GM21367 (cell line): ENCODE measurements around the gene ZBED1.
"Not testable (repeated sequence)": the region's sequence is repeated elsewhere in the genome, so short reads cannot be mapped to it uniquely, and the experiment has no call there.

ENCODE experiments used
- ATAC-seq: cut with Tn5 transposase; IDR thresholded peaks from one replicate; pipeline ENCODE4 v1.9.1; 2021; ENCODE audit not compliant: unreplicated experiment

Gene ZBED1

DNA sequence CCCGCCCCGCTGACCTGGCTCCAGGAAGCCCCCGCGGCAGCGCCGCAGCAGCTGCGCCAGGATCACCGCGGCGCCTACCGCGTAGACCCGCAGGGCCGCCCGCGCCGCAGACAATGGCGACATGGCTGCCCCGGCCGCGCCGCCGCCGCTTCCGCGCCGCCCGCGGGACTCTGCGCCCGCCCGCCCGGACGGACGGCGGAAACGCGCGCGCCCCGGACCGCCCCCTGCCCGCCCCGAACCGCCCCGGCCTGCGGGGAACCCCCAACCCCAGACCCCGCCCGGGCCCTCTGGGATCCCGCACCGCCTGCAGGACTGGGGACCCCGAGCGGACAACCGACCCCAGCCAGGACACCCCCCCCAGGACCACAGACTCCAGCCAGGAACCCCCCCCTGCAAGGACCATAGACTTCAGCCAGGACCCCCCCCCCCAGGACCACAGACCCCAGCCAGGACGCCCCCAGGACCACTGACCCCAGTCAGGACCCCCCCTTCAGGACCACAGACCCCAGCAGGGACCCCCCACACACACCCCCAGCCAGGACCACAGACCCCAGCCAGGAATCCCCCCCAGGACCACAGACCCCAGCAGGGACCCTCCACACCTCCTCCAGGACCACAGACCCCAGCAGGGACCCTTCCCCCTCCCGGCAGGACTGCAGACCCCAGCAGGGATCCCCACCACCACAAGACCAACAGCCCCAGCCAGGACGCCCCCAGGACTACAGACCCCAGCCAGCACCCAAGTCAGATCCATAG lies at the start of gene ZBED1, which contains the start of gene DHRSX:
TSS of gene ZBED1 (minus strand) at position 174 of the 756 bp plus-strand sequence. CDS start 10,257 bp downstream, outside the sequence.
TSS of gene DHRSX (minus strand) at position 174 of the 756 bp plus-strand sequence. CDS start at position 123, 51 bp downstream.
- ATAC-seq: peak; percentile 35

DNA sequence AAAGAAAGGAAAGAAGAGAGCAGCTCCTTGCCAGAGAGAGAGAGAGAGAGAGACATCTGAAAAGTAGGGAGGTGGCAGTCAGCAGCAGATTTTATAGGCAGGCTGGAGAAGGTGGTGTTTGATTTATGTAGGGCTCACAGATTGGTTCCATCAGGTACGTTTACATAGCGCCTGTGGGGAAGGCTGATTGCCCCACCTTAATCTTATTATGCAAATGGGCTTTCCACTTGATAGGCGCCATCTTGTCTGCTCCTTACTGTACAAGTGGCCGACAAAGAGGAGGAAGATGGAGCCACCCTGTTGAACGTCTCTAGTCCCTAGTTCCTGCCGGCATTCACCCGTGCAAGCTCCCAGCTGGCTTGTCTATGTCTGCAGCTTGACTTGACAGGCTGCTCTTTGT lies 49.1 kb upstream of the ZBED1 start:
- no peak for ATAC-seq

DNA sequence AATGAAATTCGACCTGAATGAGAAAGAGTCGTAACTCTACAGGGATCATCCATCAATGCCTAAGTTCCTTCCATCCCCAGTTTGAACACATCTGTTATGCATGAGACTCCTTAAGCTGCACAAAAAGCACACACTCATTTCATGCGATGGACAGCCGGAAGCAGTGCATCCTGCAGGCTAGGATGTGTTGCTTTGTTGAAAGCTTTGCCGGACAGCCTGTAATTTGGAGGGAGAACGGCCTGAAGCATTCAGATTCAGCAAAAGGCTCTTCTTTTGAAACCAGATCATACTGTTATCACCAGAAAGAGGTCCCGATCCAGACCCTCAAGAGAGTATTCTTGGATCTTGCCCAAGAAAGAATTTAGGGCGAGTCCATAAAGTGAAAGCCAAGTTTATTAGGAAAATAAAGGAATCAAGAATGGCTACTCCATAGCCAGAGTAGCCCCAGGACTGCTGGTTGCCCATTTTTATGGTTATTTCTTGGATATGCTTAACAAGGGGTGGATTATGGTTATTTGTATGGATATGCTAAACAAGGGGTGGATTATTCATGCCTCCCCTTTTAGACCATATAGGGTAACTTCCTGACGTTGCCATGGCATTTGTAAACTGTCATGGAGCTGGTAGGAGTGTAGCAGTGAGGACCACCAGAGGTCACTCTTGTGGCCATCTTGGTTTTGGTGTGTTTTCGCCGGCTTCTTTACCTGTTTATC lies 48.1 kb upstream of the ZBED1 start:
- ATAC-seq: no peak

DNA sequence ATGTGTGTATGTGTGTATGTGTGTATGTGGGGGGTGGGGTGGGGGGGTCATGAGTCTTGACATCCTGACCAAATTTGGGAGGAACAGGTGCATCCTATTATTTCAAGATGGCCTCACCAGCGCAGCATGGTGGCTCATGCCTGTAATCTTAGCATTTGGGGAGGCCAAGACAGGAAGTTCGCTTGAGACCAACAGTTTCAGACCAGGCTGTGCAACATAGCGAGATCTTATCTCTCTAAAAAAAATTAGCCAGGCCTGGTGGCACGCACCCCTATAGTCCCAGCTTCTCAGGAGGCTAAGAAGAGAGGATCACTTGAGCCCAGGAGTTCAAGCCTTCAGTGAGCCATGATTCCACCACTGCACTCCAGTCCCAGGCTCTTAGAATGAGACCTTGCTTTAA lies 47.0 kb upstream of the ZBED1 start:
- no peak for ATAC-seq

DNA sequence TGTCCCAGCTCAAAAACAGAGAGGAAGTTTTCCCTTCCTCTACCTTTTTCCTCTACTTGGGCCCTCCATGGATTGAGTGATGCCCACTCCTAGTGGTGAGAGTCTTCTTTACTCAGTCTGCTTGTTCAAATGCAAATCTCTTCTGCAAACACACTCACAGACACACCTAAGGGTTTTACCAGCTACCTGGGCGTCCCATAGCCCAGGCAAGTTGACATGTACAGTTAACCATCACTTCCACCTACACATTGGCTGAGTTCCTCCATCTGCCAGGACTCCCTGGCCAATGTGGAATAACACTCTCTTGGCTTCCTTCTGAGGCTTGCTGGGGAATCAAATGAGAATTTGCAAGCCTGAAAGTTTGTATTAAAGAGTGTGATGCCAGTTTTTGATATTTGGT lies 45.7 kb upstream of the ZBED1 start:
- no peak for ATAC-seq

DNA sequence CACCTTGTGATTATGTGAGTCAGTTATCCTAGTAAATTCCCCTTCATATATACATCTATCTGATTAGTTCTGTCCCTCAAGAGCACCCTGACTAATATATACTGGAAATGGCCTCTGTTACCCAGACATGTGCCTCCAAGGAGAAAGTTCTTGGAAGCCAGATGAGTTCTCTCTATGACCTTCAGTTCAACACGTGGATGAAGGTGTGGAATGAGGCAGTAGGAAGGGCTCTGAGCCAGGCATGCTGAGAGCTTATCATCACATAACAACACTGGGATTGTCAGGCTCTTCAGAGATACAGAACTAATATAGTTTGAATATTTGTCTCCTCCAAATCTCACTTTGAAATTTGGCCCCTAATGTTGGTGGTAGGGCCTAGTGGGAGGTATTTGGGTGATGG lies 44.4 kb upstream of the ZBED1 start:
- no peak for ATAC-seq

DNA sequence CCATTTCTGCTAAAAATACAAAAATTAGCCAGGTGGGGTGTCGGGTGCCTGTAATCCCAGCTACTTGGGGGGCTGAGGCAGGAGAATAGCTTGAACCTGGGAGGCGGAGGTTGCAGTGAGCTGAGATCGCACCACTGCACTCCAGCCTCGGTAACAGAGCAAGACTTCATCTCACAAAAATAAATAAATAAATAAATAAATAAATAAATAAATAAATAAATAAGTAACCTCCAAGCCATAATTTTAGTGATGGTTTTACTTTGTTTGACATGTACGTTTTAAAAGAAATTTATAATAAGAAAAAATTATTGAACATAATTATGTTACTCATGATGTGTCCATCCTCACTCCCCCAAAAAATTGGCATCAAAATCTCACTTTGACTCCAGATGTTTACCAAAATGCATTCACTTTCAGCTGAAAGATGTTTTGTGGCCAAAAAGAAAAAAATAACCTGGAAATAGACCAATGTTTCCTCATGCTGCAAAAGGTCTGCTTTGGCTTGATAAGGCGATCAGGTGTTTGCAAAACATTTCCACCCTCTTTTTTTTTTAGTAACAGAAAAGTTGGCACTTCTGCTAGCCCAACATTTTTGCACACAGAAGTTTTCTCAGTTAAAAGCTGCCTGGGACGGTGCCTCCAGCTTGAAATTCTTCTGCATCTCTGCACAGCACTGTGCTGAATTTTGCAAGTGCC lies 42.2 kb upstream of the ZBED1 start:
- no peak for ATAC-seq

DNA sequence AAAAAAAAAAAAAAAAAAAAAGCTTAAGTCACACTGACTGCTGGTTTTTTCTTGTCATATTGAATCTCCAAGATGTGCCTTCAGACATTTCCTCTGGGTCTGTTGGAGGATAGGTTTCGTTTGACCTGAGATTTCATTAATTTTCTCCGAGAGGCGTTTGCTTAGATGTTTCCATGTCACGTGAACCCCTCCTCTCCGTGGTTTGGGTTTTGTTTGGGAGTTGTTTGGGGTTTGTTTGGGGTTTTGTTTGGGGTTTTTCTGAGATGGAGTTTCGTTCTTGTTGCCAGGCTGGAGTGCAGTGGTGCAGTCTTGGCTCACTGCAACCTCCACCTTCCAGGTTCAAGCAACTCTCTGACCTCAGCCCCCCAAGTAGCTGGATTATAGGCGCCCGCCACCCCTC lies 40.8 kb upstream of the ZBED1 start:
- ATAC-seq: no peak

DNA sequence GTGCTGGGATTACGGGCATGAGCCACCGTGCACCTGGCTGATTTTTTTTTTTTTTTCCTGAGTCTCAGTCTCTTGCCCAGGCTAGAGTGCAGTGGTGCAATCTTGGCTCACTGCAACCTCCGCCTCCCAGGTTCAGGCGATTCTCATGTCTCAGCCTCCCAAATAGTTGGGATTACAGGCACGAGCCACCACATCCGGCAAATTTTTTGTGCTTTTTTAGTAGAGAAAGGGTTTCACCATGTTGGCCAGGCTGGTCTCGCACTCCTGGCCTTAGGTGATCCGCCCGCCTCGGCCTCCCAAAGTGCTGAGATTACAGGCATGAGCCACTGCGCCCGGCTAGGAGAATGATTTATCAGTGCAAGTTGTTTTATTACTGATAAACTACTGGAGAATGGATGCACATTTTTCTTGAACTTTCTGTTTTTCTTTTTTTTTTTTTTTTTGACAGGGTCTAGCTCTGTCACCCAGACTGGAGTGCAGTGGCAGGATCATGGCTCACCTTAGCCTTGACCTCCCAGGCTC lies 39.7 kb upstream of the ZBED1 start:
- no peak for ATAC-seq

DNA sequence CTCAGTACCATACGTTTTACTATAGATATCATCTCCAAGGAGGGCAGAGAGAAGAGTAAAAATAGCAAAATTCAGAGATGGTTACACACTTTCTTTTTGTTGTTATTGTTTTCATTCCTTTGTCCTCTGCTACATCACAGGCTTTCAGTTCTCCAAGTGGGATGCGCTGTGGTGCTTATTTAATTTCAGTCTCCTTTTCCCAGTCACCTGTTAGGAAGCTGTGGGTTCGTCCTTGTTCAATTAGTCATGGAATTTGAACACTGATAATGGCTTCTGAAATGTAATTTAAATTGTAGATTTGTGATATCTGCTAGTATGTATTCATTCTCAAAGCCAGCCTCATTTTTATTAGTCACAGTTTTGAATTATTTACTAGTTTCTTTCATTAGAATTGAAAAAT lies 38.8 kb upstream of the ZBED1 start:
- ATAC-seq: no peak

DNA sequence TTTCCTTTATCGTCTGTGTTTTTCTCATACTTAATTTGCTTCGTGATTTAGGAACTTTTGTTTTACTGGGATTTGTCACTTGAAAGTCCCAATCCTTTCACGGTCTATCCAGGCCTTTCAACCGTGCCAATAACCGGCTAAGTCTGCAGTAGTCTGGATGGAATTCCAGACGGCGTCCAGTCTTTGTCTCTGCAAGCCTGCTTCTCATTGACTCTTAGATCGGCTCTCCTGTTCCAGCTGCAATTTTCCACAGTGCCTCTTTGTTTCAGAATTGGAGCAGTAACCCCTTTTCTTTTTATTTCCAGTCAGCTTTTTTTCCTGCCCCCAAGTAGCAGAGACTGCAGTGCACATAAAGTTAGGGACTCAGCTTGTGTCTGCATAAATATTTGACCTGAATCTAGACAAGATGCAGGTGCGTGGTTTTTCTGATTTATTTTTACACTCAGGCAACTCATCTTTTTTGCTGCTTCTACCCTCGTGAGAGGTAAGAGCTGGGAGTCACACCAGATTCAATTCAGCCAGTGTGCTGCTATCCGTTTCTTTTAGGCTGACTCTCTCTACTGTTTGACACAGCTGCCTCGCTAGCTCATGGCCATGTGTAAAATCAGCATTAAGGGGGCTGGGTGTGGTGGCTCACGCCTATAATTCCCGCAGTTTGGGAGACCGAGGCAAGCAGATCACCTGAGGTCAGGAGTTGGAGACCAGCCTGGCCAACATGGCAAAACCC lies 37.4 kb upstream of the ZBED1 start:
- no peak for ATAC-seq

DNA sequence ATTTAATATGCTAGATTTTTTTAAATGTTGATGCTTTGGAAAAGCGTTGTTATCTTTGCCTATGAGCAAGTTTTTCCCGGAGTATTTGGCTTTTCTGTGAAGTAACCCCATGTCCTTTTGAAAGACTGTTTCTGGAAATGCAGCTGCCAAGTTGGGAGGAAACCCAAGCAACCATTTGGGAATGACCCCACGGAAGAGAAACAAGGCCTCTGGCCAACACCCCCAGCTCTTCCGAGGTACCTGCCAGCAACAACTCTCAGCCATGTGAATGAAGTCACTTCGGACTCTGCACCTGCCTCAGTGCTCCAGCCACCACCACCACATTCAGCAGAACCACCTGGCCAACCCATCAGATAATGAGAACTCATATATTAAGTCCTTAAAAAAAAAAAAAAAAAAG lies 36.2 kb upstream of the ZBED1 start:
- no peak for ATAC-seq

DNA sequence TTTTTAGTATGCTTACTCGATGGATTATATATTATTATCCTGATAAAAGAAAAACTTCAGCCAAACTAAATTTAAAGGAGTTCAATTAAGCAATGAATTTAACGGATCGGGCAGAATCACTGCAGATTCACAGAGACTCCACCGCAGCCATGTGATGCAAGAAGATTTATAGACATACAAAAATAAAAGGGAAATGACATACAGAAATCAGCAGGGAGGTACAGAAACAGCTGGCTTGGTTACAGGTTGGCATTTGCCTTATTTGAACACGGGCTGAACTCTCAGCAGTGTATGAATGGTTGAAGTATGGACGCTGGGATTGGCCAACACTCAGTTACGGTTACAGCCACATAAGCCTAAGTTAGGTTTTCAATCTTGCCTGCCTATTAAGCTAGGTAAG lies 35.4 kb upstream of the ZBED1 start:
- no peak for ATAC-seq

DNA sequence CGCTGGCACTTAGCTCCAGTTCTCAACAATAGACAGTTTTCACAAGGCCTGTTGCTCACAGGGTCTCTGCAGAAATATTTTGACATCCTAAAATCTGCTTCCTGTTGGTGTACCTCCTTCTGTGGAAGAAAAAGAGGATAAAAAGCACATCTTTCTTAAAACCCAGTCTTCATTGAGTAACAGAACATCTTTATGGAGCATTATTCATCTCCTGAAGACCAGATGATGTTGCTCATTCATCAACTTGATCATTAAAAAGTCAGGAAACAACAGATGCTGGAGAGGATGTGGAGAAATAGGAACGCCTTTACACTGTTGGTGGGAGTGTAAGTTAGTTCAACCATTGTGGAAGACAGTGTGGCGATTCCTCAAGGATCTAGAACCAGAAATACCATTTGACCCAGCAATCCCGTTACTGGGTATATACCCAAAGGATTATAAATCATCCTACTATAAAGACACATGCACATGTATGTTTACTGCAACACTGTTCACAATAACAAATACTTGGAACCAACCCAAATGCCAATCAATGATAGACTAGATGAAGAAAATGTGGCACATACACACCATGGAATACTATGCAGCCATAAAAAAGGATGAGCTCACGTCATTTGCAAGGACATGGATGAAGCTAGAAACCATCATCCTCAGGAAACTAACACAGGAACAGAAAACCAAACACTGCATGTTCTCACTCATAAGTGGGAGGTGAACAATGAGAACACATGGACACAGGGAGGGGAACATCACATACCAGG lies 33.7 kb upstream of the ZBED1 start:
- not testable (repeated sequence) for ATAC-seq

DNA sequence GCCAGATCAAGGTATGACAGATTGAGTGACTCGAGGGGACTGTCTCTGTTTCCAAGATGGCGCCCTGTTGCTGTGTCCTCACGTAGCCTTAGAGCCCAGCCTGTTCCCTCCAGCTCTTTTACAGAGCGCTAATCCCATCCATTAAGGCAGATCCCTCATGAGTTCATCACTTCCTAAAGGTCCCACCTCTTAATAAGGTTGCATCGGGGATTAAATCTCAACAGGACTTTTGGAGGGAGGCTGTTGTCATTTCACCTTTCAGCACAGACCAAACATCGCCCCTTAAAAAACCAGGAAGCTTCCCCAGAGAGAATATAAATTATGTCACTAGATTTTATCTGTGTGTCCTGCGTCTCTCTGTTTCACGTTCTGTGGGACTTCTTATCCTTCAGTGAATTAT lies 32.6 kb upstream of the ZBED1 start:
- ATAC-seq: no peak

DNA sequence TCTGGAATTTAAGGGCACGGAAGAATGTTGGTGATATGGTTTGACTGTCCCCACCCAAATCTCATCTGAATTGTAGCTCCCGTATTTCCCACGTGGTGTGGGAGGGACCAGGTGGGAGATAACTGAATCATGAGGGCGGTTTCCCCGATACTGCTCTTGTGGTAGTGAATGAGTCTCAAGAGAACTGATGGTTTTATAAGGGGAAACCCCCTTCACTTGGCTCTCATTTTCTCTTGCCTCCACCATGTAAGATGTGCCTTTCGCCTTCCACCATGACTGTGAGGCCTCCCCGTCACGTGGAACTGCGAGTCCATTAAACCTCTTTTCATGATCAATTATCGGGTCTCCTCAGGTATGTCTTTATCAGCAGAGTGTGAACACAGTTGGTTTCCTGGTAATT lies 25.6 kb upstream of the ZBED1 start:
- ATAC-seq: no peak

DNA sequence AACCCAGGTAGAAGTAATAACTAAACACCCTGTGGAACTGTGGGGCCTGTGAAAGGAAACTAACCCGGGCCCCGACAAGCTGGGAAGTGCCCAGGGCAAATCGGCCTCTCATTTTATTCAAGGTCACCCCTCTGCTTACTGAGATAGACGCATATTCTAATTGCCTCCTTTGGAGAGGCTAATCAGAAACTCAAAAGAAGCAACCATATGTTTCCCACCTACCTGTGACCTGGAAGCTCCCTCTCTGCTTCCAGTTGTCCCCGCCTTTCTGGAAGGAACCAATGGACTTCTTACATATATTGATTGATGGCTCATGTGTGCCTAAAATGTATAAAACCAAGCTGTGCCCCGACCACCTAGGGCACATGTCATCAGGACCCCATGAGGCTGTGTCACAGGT lies 23.1 kb upstream of the ZBED1 start:
- no peak for ATAC-seq

DNA sequence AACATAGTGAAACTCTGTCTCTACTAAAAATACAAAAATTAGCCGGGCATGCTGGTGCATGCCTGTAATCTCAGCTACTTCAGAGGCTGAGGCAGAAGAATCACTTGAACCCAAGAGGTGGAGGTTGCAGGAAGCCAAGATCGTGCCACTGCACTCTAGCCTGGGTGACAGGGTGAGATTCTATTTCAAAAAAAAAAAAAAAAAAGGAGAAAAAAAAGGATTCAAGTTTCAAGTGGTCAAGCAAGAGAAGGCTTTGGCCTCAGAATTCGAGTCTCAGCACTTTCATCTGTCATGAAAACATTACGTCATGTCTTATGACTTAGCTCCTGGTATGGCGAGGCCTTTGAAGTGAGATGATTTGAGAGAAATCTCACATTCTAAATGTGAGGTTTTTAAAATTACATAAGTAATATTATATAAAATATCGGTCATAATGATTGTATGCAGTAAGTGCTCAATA lies 21.2 kb upstream of the ZBED1 start:
- no peak for ATAC-seq

DNA sequence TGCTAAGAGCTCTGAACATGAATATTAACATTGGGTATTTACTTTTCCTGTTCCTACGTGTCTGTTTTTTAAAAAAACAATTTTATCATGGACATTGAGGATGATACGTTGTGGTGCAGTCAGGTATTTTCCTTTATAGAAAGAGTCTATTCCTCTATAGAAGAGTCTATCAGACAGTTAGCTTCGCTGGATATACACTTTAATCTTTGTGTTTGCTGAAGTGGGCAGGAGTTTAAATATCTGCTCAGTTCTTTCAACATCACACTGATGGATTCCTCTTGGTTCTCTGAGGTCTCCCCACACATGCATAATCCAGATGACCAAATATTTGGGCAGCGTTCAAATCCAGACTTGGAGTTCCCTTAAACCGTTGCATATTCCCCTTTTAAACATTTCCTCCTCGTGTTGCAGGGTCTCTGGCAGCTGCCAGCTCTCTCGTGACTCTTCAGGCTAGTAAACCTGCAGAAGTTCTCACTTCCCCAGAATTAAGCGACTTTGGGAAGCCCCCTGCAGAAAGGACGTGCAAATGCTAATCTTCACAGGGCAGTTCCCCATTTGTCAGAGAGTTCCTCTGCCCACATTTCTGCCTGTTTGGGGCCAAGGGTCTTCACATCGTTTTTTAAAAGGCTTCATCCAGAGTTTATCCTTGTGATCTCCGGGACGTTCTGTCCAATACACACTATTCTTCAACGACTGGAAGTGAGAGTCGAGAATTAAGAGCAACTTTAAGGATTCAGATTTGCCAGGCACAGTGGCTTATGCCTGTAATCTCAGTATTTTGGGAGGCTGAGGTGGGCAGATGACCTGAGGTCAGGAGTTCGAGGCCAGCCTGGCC lies 20.5 kb upstream of the ZBED1 start:
- peak; percentile 70 for ATAC-seq
